HG03039 (cell line): ENCODE data around the gene ANO1.

Experiments used
- ATAC-seq: cut with Tn5 transposase; IDR thresholded peaks from one replicate; pipeline ENCODE4 v1.9.1; 2021; ENCODE audit warnings: mild to moderate bottlenecking, moderate library complexity; ENCODE audit not compliant: unreplicated experiment

Gene ANO1

GRCh38 chr11:70158201-70158600 is 80.1 kb downstream of the ANO1 start:
- ATAC-seq = no peak

GRCh38 chr11:70158757-70159389 is 80.8 kb downstream of the ANO1 start:
- ATAC-seq = no peak

- ATAC-seq = no peak
Observed at GRCh38 chr11:70159627-70160570, 81.8 kb downstream of the ANO1 start.

DNA sequence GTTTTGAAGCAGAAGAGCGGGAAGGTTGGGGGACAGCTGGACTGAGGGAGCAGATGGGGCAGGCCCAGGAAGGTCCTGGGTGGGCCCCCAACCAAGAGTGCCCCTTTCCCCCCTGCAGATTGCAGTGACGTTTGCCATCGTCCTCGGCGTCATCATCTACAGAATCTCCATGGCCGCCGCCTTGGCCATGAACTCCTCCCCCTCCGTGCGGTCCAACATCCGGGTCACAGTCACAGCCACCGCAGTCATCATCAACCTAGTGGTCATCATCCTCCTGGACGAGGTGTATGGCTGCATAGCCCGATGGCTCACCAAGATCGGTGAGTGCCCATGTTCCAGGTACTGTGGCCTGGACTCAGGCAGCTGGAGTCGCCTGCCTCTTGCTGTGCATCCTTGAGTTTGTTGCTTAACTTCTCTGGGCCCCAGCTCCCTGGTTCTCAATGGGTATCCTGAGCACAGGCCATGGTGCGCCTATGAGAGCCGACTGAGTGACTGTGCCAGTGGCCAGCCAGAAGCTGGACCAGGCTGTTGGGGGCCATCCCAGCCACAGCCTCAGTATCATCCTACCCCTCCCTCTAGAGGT is 83.0 kb downstream of the ANO1 start:
- ATAC-seq = no peak

- no peak for ATAC-seq
Observed at GRCh38 chr11:70164705-70165104, 86.6 kb downstream of the ANO1 start.

- no peak for ATAC-seq
Observed at GRCh38 chr11:70167120-70167519, 89.0 kb downstream of the ANO1 start.

- ATAC-seq = no peak
Observed at GRCh38 chr11:70167723-70168404, 89.7 kb downstream of the ANO1 start.

DNA sequence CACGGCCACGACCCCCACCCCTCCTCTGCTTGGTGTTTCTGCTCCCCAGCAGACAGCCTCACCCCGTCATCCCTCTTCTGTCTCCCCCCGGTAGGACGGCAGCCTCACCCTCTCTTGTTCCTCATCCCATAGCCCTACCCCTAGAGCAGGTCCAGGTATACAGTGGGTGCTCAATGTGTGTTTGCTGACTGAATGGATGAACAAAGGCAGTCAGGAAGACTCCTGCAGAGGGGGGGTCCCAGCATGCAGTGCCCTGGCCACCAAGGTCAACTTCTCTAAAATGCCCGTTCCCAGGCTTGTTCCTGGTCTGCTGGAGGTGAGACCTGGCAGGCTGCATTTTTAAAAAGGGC is 90.3 kb downstream of the ANO1 start:
- no peak for ATAC-seq

DNA sequence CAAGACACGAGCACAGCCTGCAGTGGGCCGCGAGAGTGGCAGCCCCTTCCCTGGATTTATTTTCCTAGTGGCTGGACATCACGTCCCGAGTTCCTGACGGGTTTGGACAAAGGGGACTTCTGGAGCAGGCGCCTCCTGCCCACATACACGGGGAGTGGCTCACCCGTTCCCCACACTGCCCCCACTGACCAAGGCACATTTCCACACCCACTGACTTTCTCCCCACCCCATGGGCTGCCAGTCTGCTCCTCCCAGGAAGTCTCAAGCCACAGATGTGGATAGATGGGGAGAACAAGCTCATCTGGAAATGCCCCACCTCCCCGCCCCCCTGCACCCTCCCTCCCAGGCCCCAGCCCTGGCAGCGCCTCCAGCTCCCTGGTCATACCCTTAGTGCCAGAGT is 91.0 kb downstream of the ANO1 start:
- ATAC-seq = no peak

DNA sequence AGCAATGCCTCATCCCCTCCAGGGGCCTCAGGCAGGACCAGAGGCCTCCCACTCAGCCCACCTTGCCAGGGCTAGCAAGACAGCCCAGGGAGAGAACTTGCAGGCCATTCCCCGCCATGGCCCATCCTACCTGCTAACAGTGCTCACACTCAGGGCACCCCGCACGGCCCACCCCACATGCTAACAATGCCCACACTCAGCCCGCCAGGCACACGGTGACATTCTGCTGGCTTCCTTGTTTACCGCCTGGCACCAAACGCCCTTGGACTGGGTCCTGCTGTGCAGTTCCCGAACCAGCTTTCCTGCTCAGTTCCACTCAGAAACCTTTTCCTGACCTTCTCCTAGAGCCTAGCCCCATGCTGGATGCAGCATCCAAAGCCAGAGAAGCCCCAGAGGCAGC is 91.5 kb downstream of the ANO1 start:
- ATAC-seq = no peak

DNA sequence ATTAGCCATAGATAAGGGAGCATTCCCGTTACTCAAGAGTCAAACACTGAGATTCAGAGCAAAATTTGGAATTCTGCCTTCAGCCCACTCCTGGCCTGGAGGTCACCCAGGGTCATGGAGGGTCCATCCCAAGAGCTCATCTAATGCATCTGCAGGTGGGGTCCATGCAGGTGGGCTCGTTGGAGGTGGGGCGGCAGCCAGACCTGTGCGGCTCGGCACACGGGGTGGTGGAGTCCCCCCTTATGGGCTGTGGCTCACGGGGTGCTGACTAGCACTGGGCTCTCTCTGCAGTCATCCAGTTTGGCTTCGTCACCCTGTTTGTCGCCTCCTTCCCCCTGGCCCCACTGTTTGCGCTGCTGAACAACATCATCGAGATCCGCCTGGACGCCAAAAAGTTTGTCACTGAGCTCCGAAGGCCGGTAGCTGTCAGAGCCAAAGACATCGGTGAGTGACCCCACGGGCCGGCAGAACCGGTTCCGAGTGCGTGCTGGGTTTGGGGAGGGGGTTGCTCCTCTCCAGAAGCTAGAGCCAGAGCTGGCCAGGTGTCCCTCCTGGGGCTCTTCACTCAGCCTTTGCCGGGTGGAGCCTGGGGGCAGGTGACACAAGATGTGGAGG is 92.6 kb downstream of the ANO1 start:
- ATAC-seq = no peak

DNA sequence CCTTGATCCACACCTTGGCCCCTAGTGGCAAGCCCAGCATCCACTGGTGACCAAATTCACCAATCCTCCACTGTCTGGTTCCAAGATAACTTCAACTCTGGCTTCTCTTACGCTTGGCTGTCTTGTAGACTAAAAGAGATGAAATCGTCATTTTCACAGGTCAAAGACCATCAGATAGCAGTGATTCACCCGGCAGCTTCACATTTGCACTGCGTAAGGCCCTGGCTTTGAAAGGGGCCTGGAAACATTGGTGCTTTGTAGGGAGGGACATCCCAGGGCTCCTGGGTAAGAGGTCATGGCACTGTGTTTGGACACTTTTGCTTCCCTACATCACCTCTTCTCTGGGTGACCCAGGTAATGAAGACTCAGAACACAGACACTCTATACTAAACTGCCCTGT is 94.9 kb downstream of the ANO1 start:
- ATAC-seq = no peak

GRCh38 chr11:70174547-70175235 is 96.6 kb downstream of the ANO1 start:
- no peak for ATAC-seq

GRCh38 chr11:70175236-70175698 is 97.2 kb downstream of the ANO1 start:
- no peak for ATAC-seq

GRCh38 chr11:70176940-70177689 is 99.0 kb downstream of the ANO1 start:
- ATAC-seq = no peak

DNA sequence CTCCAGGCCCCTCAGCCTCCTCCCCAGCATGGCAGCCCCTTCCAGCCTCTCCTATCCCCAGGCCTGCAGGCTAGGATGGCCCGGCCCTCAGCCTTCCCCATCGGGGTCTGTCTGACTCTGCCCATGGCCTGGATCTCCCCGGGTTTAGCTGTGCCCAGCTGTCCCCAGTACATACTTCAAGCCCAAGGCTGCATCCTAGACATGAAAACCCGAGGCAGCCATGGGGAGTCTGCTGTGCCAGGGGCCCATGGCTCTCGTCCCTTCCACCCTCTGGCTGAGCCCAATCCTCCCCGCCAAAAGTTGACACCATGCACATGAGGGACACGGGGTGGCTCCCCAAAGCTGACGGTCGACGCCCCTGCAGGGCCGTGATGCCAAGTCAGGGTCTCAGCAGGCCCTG is 102.8 kb downstream of the ANO1 start:
- no peak for ATAC-seq

GRCh38 chr11:70182266-70182665 is 104.1 kb downstream of the ANO1 start:
- ATAC-seq = no peak

GRCh38 chr11:70183032-70183431 is 104.9 kb downstream of the ANO1 start:
- no peak for ATAC-seq

DNA sequence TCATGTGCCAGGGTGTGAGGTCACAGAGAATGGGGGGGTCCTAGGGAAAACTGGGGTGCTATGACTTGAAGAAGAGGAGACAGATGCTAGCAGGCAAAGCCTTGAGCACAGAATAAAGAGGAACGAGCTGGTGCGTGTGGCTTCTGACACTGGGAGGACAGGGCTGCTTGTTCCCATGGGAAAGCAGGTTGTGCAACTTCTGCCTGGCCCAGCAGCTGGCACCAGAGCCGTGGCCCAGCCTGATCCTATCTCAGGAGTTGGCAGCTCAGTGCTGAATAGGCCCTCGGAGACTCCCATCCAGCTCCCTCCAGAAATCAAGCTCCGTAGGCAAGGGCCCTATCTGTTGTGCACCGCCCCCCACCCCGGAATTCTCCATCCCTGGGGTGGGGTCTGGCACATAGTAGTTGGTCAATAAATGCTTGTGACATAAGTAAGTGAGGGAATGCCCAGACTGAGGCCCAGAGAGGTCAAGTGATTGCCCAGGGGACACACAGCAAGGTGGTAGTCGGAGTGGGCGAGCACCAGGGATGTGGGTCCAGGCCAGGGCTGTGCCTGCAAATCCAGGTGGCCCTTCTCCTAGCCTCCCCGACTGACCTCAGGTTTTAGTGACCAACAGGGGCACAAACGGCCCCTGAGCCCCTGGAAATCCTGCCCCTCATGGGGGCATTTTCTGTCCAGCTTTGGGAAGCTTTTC is 105.5 kb downstream of the ANO1 start:
- ATAC-seq = no peak
